Lung (tissue), 12 donors: Measurements from ENCODE around the gene ITPR1. TPM values are rescaled to one million over a fixed set of nuclear protein-coding genes. Genes with fewer than 3 reads are reported as not detected.

Source experiments
- ATAC-seq: fragments of 200-7000 bp; cut with Tn5 transposase; one replicate; pipeline ENCODE4 v1.9.1; 2020; ENCODE audit warnings: moderate number of reproducible peaks; ENCODE audit not compliant: insufficient read depth, low FRiP score
- DNase-seq, 3 donors: peaks; one replicate each; pipeline ENCODE4 v3.0.0-alpha.2; 2013 to 2017
- H3K27ac ChIP-seq, 2 donors: one replicate each; pipeline ENCODE4 v1.5.1; 2013; ENCODE audit warnings: mild to moderate bottlenecking in 2 of 2, moderate library complexity in 2 of 2, control low read depth in 1 of 2, inconsistent platforms in 1 of 2, low read depth in 1 of 2, low read length in 1 of 2
- H3K27me3 ChIP-seq, 3 donors: one replicate each; pipeline ENCODE4 v1.5.1; 2013; ENCODE audit warnings: low read length in 2 of 3; ENCODE audit not compliant: control insufficient read depth in 3 of 3, insufficient read depth in 3 of 3
- H3K36me3 ChIP-seq, 4 donors: one replicate each; pipeline ENCODE4 v1.5.1; 2013; ENCODE audit warnings: low read length in 4 of 4, mild to moderate bottlenecking in 1 of 4, moderate library complexity in 1 of 4; ENCODE audit not compliant: control insufficient read depth in 4 of 4, insufficient read depth in 4 of 4
- H3K4me1 ChIP-seq, 5 donors: one replicate each; pipeline ENCODE4 v1.5.1; 2013; ENCODE audit warnings: low read length in 5 of 5, mild to moderate bottlenecking in 2 of 5, moderate library complexity in 1 of 5; ENCODE audit not compliant: control insufficient read depth in 5 of 5, insufficient read depth in 5 of 5
- H3K4me3 ChIP-seq: one replicate; pipeline ENCODE4 v1.5.1; 2013; ENCODE audit warnings: mild to moderate bottlenecking, control low read depth, moderate library complexity
- H3K9ac ChIP-seq, 2 donors: one replicate each; pipeline ENCODE4 v1.5.1; 2013; ENCODE audit warnings: low read length in 2 of 2, control low read depth in 1 of 2; ENCODE audit not compliant: insufficient read depth in 1 of 2
- H3K9me3 ChIP-seq, 4 donors: one replicate each; pipeline ENCODE4 v1.5.1; 2013; ENCODE audit warnings: low read length in 3 of 4, mild to moderate bottlenecking in 1 of 4, moderate library complexity in 1 of 4; ENCODE audit not compliant: control insufficient read depth in 4 of 4, insufficient read depth in 3 of 4
- WGBS, 2 donors: extraction: QIAGEN DNeasy Blood & Tissue Kit; methylation state at CpG; one replicate each; pipeline ENCODE4 v1.1.7; 2013; 5-methylcytosine and 5-hydroxymethylcytosine counted together
- polyA plus RNA-seq, 2 donors: library from polyadenylated mRNA; stranded (reverse); fragments of 200-250 nt; gene quantifications; one replicate each; pipeline ENCODE4 v1.2.1, GENCODE V29; 2013
- total RNA-seq, 2 donors: library from RNA; depleted of rRNA in 1 of 2; stranded (reverse); fragments of >200 nt in 1 of 2; gene quantifications; one replicate each; pipeline ENCODE4 v1.2.1, GENCODE V29; 2014 to 2021
- TF ChIP-seq, protein P1 (sequence below): IDR thresholded peaks from 2 replicates; pipeline ENCODE4 v1.5.1; 2012; ENCODE audit warnings: mild to moderate bottlenecking; ENCODE audit errors: control extremely low read depth, extremely low read depth
- donor health status: control.
- donor health status: control.
- donor health status: Bipolar disorder and iron deficiency.
- donor health status: healthy.
- donor health status: DM: yes; HTN: yes; CAD: no.

Gene ITPR1
- total and polyA plus RNA-seq, 4 donors = 12.4 to 152 (median 44.1) TPM

DNA sequence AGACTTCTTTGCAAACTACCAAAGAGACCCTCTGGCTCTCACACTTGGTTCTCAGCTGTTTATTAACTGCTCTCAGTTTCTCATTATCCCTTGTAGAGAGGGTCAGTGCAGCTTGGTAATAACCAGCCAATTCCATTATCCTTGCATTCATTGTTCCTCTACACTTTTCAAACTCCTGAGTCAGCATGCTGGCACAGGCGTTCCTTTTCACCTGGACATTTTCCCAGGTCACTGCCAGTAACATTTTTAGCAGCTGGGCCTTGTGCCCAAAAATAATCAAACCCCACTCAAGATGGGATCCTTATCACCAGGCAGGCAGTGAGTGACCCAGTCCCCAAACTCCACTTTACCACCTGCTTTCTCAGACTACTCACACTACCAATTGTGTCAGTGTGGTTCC lies 21.2 kb upstream of the ITPR1 start:
- WGBS, 2 donors = 54 to 68% methylated on average over 1 of the region's 1 CpG
- DNase-seq = no peak
- no peak for ATAC-seq
- Histone ChIP-seq H3K4me1 (no peaks in the 10 kb centered on the region), H3K36me3 (no peaks in the 10 kb centered on the region), H3K4me3 (no peak overlapping the region), H3K27ac (no peak overlapping the region), H3K27me3 (no peaks in the 10 kb centered on the region), H3K9ac (no peak overlapping the region), H3K9me3 (no peaks in the 10 kb centered on the region)
- TF ChIP-seq, protein P1, sequence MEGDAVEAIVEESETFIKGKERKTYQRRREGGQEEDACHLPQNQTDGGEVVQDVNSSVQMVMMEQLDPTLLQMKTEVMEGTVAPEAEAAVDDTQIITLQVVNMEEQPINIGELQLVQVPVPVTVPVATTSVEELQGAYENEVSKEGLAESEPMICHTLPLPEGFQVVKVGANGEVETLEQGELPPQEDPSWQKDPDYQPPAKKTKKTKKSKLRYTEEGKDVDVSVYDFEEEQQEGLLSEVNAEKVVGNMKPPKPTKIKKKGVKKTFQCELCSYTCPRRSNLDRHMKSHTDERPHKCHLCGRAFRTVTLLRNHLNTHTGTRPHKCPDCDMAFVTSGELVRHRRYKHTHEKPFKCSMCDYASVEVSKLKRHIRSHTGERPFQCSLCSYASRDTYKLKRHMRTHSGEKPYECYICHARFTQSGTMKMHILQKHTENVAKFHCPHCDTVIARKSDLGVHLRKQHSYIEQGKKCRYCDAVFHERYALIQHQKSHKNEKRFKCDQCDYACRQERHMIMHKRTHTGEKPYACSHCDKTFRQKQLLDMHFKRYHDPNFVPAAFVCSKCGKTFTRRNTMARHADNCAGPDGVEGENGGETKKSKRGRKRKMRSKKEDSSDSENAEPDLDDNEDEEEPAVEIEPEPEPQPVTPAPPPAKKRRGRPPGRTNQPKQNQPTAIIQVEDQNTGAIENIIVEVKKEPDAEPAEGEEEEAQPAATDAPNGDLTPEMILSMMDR = no peak

- Histone ChIP-seq H3K27me3 (no peaks in the 10 kb centered on the region), H3K4me1 (no peaks in the 10 kb centered on the region), H3K9me3 (no peaks in the 10 kb centered on the region), H3K4me3 (no peak overlapping the region), H3K36me3 (no peaks in the 10 kb centered on the region), H3K9ac (no peak overlapping the region), H3K27ac (no peak overlapping the region)
- ATAC-seq (no peak), DNase-seq (no peak)
- TF ChIP-seq, protein P1 = no peak
- WGBS, 2 donors = 93 to 96% methylated on average over 2 of the region's 2 CpGs
Observed at GRCh38 chr3:4472312-4472711, 20.8 kb upstream of the ITPR1 start.

DNA sequence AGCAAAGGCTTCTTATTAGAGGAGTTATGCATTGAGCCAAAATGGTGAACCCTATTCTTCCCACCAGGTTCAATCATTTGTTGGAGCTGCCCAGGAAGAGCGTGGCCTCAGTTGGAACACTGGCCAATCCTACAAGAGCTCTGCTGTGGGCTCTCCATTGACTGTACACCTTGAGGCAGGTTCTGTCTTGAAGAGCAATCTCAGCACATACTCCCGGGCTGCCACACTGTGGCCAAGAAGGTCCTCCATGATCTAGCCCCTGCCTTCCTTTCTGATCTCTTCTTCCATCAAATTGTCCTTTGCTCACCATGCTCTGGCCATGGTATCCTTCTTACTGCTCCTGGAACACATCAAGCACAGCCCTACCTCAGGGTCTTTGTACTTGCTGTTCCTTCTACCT lies 20.4 kb upstream of the ITPR1 start:
- no peak for ATAC-seq
- no peak for DNase-seq
- Histone ChIP-seq H3K36me3 (no peaks in the 10 kb centered on the region), H3K27me3 (no peaks in the 10 kb centered on the region), H3K27ac (no peak overlapping the region), H3K9me3 (no peaks in the 10 kb centered on the region), H3K4me3 (no peak overlapping the region), H3K4me1 (no peaks in the 10 kb centered on the region), H3K9ac (no peak overlapping the region)
- TF ChIP-seq, protein P1 = no peak
- WGBS, 2 donors = 88 to 89% methylated on average over 2 of the region's 2 CpGs
